K562 (cell line): ENCODE data around the gene COL4A4. TPM values are rescaled to one million over a fixed set of nuclear protein-coding genes. Genes with fewer than 3 reads are reported as not detected.

Experiments
- ATAC-seq: fragments of 200-7000 bp; cut with Tn5 transposase; 3 replicates; pipeline ENCODE4 v1.9.1; 2020; ENCODE audit warnings: moderate library complexity
- BruUV-seq: library from RNA; stranded (reverse); fragments of 400-500 nt; replicated peaks from 2 replicates; lab custom pipeline; 2021; lab: Mats Ljungman, UMichigan
- CTCF ChIA-PET: fragments of 300-600 bp; formaldehyde crosslinking; extraction: SDS; loops from one replicate; lab custom pipeline; 2021; ENCODE audit warnings: low intra/inter-chr PET ratio; lab: Yijun Ruan, JAX
- POLR2A ChIA-PET: fragments of 300-600, 350-650 bp; sonication (Branson Sonifier 250); formaldehyde crosslinking; extraction: SDS; loops from one replicate; lab custom pipeline; 2021; ENCODE audit warnings: antibody characterized with exemption, inconsistent platforms; lab: Yijun Ruan, JAX
- DNase-seq, 4 experiments: peaks; one replicate each; pipeline versions ENCODE4 v3.0.0 to v3.0.0-alpha.2; 2011 to 2018; ENCODE audit warnings: low spot score in 3 of 4, mixed read lengths in 3 of 4; ENCODE audit errors: extremely low read depth in 1 of 4
- FAIRE-seq: peaks from 2 replicates; lab custom pipeline; 2011; peaks lifted over from hg19 to GRCh38; lab: Jason Lieb, UNC
- H2AFZ ChIP-seq: 2 replicates; pipeline ENCODE4 v1.6.0; 2011; ENCODE audit warnings: low read depth, low read length, control low read depth, inconsistent platforms
- H3K27ac ChIP-seq: fragments of 200-600 bp; 3 replicates; pipeline ENCODE4 v1.8.0; 2011; ENCODE audit warnings: low read depth, mild to moderate bottlenecking, control low read depth, inconsistent platforms, low read length, moderate library complexity, mixed read lengths; ENCODE audit errors: extremely low read depth
- H3K27me3 ChIP-seq, 2 experiments: fragments of 300-600 bp in 1 of 2; 2 replicates in 1 of 2; 3 replicates in 1 of 2; pipeline versions ENCODE4 v1.6.0 to v1.8.0; 2011; ENCODE audit warnings: inconsistent platforms in 2 of 2, low read length in 2 of 2, mild to moderate bottlenecking in 1 of 2, mixed read lengths in 1 of 2, moderate library complexity in 1 of 2; ENCODE audit not compliant: control insufficient read depth in 2 of 2, insufficient read depth in 2 of 2
- H3K36me3 ChIP-seq: fragments of 300-600 bp; 3 replicates; pipeline ENCODE4 v1.8.0; 2011; ENCODE audit warnings: mild to moderate bottlenecking, low read length, inconsistent platforms; ENCODE audit not compliant: control insufficient read depth, insufficient read depth
- H3K4me1 ChIP-seq, 2 experiments: fragments of 200-600 bp in 1 of 2; replicated peaks in 1 of 2; 2 replicates in 1 of 2; 3 replicates in 1 of 2; pipeline versions ENCODE4 v1.5.1 to v1.8.0; 2011; ENCODE audit warnings: inconsistent platforms in 2 of 2, low read length in 2 of 2, mild to moderate bottlenecking in 1 of 2, mixed read lengths in 1 of 2, moderate library complexity in 1 of 2; ENCODE audit not compliant: control insufficient read depth in 2 of 2, insufficient read depth in 2 of 2
- H3K4me2 ChIP-seq: 2 replicates; pipeline ENCODE4 v1.6.1; 2011; ENCODE audit warnings: low read length, control low read depth, inconsistent platforms, mixed read lengths; ENCODE audit not compliant: insufficient read depth
- H3K4me3 ChIP-seq: fragments of 200-600 bp; sonication (generic), shearing (Covaris generic); 2 replicates; pipeline ENCODE4 v1.5.1; 2016; ENCODE audit warnings: control low read depth, inconsistent platforms
- H3K79me2 ChIP-seq: fragments of 200-600 bp; 3 replicates; pipeline ENCODE4 v1.8.0; 2011; ENCODE audit warnings: low read length, inconsistent platforms; ENCODE audit not compliant: control insufficient read depth, insufficient read depth
- H3K9ac ChIP-seq, 2 experiments: 2 replicates each; pipeline versions ENCODE4 v1.6.0 to v1.6.1; 2011; ENCODE audit warnings: low read depth in 2 of 2, low read length in 2 of 2, control low read depth in 1 of 2, inconsistent platforms in 1 of 2, mild to moderate bottlenecking in 1 of 2, mixed read lengths in 1 of 2; ENCODE audit not compliant: insufficient read depth in 1 of 2
- H3K9me1 ChIP-seq: one replicate; pipeline ENCODE4 v1.6.0; 2011; ENCODE audit warnings: inconsistent platforms, mild to moderate bottlenecking, low read length, moderate library complexity; ENCODE audit not compliant: control insufficient read depth, insufficient read depth
- H3K9me3 ChIP-seq: replicated peaks from 2 replicates; pipeline ENCODE4 v1.5.1; 2011; ENCODE audit warnings: low read depth, low read length, inconsistent platforms; ENCODE audit not compliant: control insufficient read depth, insufficient read depth
- H4K20me1 ChIP-seq: replicated peaks from 2 replicates; pipeline ENCODE4 v1.6.1; 2011; ENCODE audit warnings: low read length, inconsistent platforms, mixed read lengths; ENCODE audit not compliant: control insufficient read depth, insufficient read depth
- ADNP ChIP-seq: fragments of 200-800 bp; sonication (Bioruptor generic); IDR thresholded peaks from 2 replicates; pipeline ENCODE4 v1.6.1; 2016; ENCODE audit warnings: missing genetic modification characterization, missing compliant biosample characterization
- ATF6 ChIP-seq: sonication (generic); formaldehyde crosslinking; IDR thresholded peaks from 2 replicates; pipeline ENCODE4 v1.4.0; 2020; ENCODE audit warnings: mild to moderate bottlenecking, missing genetic modification reagents
- CBFB ChIP-seq: sonication (generic); formaldehyde crosslinking; IDR thresholded peaks from 2 replicates; pipeline ENCODE4 v1.4.0; 2020; ENCODE audit warnings: mild to moderate bottlenecking, missing genetic modification reagents
- CGGBP1 ChIP-seq: fragments of 250-450 bp; sonication (Bioruptor Pico); IDR thresholded peaks from 2 replicates; pipeline ENCODE4 v1.9.0; 2021; ENCODE audit warnings: mild to moderate bottlenecking
- CHD2 ChIP-seq: IDR thresholded peaks from 2 replicates; pipeline ENCODE4 v1.6.1; 2011; ENCODE audit warnings: low read depth, low read length
- ETV1 ChIP-seq: fragments of 450-650 bp; conservative IDR thresholded peaks from 2 replicates; pipeline ENCODE4 v1.6.1; 2016; ENCODE audit warnings: missing genetic modification characterization, control low read depth, low read depth, missing compliant biosample characterization
- GTF2F1 ChIP-seq: IDR thresholded peaks from 2 replicates; pipeline ENCODE4 v1.6.1; 2011; ENCODE audit warnings: low read depth, low read length, improper control_type of control experiment
- KDM5B ChIP-seq: fragments of 200-600 bp; sonication (generic); IDR thresholded peaks from 2 replicates; pipeline ENCODE4 v1.6.1; 2012; ENCODE audit warnings: low read depth, mild to moderate bottlenecking, moderate library complexity, low read length, control low read depth, inconsistent platforms; ENCODE audit not compliant: insufficient replicate concordance
- KLF6 ChIP-seq: fragments of 250-450 bp; sonication (Bioruptor Pico); IDR thresholded peaks from 2 replicates; pipeline ENCODE4 v1.4.0; 2020; ENCODE audit warnings: mild to moderate bottlenecking, moderate library complexity, borderline replicate concordance
- NFE2 ChIP-seq: IDR thresholded peaks from 2 replicates; pipeline ENCODE4 v1.6.1; 2014; ENCODE audit warnings: antibody characterized with exemption, low read depth
- PHF21A ChIP-seq: fragments of 450-650 bp; IDR thresholded peaks from 2 replicates; pipeline ENCODE4 v1.6.1; 2017; ENCODE audit warnings: low read depth, borderline replicate concordance
- RNF2 ChIP-seq: sonication (generic); IDR thresholded peaks from 2 replicates; pipeline ENCODE4 v1.6.1; 2016
- SMARCA5 ChIP-seq: fragments of 450-650 bp; IDR thresholded peaks from 2 replicates; pipeline ENCODE4 v1.6.1; 2016
- SREBF2 ChIP-seq: sonication (generic); formaldehyde crosslinking; IDR thresholded peaks from 2 replicates; pipeline ENCODE4 v1.4.0; 2020; ENCODE audit warnings: mild to moderate bottlenecking, missing genetic modification reagents
- ZNF584 ChIP-seq: fragments of 200-800 bp; sonication (Bioruptor generic); IDR thresholded peaks from 2 replicates; pipeline ENCODE4 v1.6.1; 2016; ENCODE audit warnings: low read depth, mild to moderate bottlenecking, missing genetic modification characterization, missing compliant biosample characterization
- ZNF695 ChIP-seq: fragments of 450-650 bp; formaldehyde crosslinking; IDR thresholded peaks from 2 replicates; pipeline ENCODE4 v1.4.0; 2020; ENCODE audit warnings: mild to moderate bottlenecking, moderate library complexity
- WGBS: fragments of 100-300 bp; shearing (Covaris generic); methylation state at CpG from one replicate; pipeline ENCODE4 v1.1.6; 2016; ENCODE audit warnings: low coverage, mixed read lengths; ENCODE audit not compliant: insufficient coverage; ENCODE audit errors: missing lambda C conversion rate; 5-methylcytosine and 5-hydroxymethylcytosine counted together
- in situ Hi-C: fragments of 300-500 bp; cut with MboI; formaldehyde crosslinking; loops from 4 replicates; pipeline ENCODE4 v1.15.0; 2018; ENCODE audit warnings: inconsistent platforms, mixed read lengths
- intact Hi-C: fragments of 100-400 bp; cut with micrococcal nuclease; formaldehyde crosslinking; loops from 2 replicates; pipeline ENCODE4 v1.14.2; 2022
- polyA plus RNA-seq, 8 experiments: library from polyadenylated mRNA; depleted of rRNA in 4 of 8; stranded (reverse) in 5 of 8; unstranded in 3 of 8; fragments of >200 nt; fragmentation: Nextera tagmentation in 2 of 8; fragmentation: Illumina TruSeq in 1 of 8; extraction: Ambion mirVana in 2 of 8; extraction: Trizol in 1 of 8; gene quantifications; 2 replicates each; pipeline versions ENCODE4 v1.2.1 to v1.2.3, GENCODE V29; 2011 to 2014; ENCODE audit warnings: inconsistent platforms in 1 of 8, missing spikeins in 1 of 8
- total RNA-seq, 7 experiments: library from RNA; depleted of rRNA in 6 of 7; stranded (reverse); fragments of >200 nt in 6 of 7; fragmentation: Illumina TruSeq in 2 of 7; extraction: Trizol in 2 of 7; gene quantifications; 2 replicates each; pipeline versions ENCODE4 v1.2.1 to v1.2.3, GENCODE V29; 2011 to 2021; ENCODE audit warnings: low replicate concordance in 1 of 7

The COL4A4 gene
- total and polyA plus RNA-seq, 9 of the 15 experiments (the other 6 are each of a cell fraction or from before 2014, with no cell fraction given), result under 0.01 to 0.01 TPM; not detected in 7

- Histone ChIP-seq H4K20me1 (no peaks in the 10 kb centered on the region), H3K9me1 (no peaks in the 10 kb centered on the region), H3K4me3 (no peak overlapping the region), H3K9ac (no peak overlapping the region), H2AFZ (no peak overlapping the region), H3K9me3 (no peaks in the 10 kb centered on the region), H3K79me2 (no peaks in the 10 kb centered on the region), H3K36me3 (peaks cover 6% of the 10 kb centered on the region; the same call in 1 of the 3 replicates), H3K27ac (no peak overlapping the region), H3K4me2 (no peak overlapping the region), H3K27me3 (no peaks in the 10 kb centered on the region), H3K4me1 (no peaks in the 10 kb centered on the region)
- ChIA-PET CTCF (no interaction called here), POLR2A (no interaction called here)
- TF ChIP-seq NFE2, result no peak
- TF ChIP-seq RNF2, result no peak
- no peak for TF ChIP-seq ATF6
- no peak for TF ChIP-seq CHD2
- no peak for TF ChIP-seq ADNP (tag)
- no peak for TF ChIP-seq GTF2F1
- TF ChIP-seq KDM5B, result no peak
- no peak for TF ChIP-seq SREBF2 (CRISPR knock-in tag)
- TF ChIP-seq ETV1 (tag), result no peak
- TF ChIP-seq ZNF584, result no peak
- TF ChIP-seq KLF6 (CRISPR knock-in tag), result no peak
- TF ChIP-seq ZNF695, result no peak
- TF ChIP-seq CBFB, result no peak
- TF ChIP-seq PHF21A, result no peak
- TF ChIP-seq SMARCA5, result no peak
- no peak for TF ChIP-seq CGGBP1 (CRISPR knock-in tag)
- WGBS, result 86% methylated on average over 2 of the region's 2 CpGs
- no peak for DNase-seq
- ATAC-seq, result no peak
- FAIRE-seq, result no peak
- intact Hi-C loops, result no loop called here
- no TSS peak for BruUV-seq
- in situ Hi-C loops, result no loop called here
Measured at GRCh38 chr2:227000123-227000522, 163.9 kb downstream of the COL4A4 start.
